WTC11 (cell line): ENCODE data around the gene SPATA13.

Experiments used
- ATF2 ChIP-seq: sonication (generic); formaldehyde crosslinking; IDR thresholded peaks from 2 replicates; pipeline ENCODE4 v1.8.1; 2022; ENCODE audit warnings: low read depth, missing genetic modification reagents, borderline replicate concordance
- ETV6 ChIP-seq: sonication (generic); formaldehyde crosslinking; IDR thresholded peaks from 2 replicates; pipeline ENCODE4 v1.8.1; 2022; ENCODE audit warnings: mild to moderate bottlenecking, missing genetic modification reagents
- STAT6 ChIP-seq: sonication (generic); formaldehyde crosslinking; conservative IDR thresholded peaks from 2 replicates; pipeline ENCODE4 v1.8.1; 2023; ENCODE audit warnings: mild to moderate bottlenecking, low read depth, missing genetic modification reagents, moderate library complexity
- ZNF512 ChIP-seq: sonication (generic); formaldehyde crosslinking; IDR thresholded peaks from 2 replicates; pipeline ENCODE4 v1.8.1; 2022; ENCODE audit warnings: missing genetic modification reagents, borderline replicate concordance
- TF ChIP-seq, protein P1 (sequence below): fragments of 200-600 bp; IDR thresholded peaks from 2 replicates; pipeline ENCODE4 v1.8.0; 2022; ENCODE audit warnings: antibody characterized with exemption
- TF ChIP-seq, protein P2 (sequence below): sonication (generic); formaldehyde crosslinking; IDR thresholded peaks from 2 replicates; pipeline ENCODE4 v1.8.0; 2022; ENCODE audit warnings: mild to moderate bottlenecking, missing genetic modification reagents
- TF ChIP-seq, protein P3 (sequence below): sonication (generic); formaldehyde crosslinking; IDR thresholded peaks from 2 replicates; pipeline ENCODE4 v1.8.1; 2023; ENCODE audit warnings: mild to moderate bottlenecking, missing genetic modification reagents, borderline replicate concordance
- TF ChIP-seq, protein P4 (sequence below): sonication (generic); formaldehyde crosslinking; IDR thresholded peaks from 2 replicates; pipeline ENCODE4 v1.8.0; 2022; ENCODE audit warnings: mild to moderate bottlenecking, missing genetic modification reagents

DNA sequence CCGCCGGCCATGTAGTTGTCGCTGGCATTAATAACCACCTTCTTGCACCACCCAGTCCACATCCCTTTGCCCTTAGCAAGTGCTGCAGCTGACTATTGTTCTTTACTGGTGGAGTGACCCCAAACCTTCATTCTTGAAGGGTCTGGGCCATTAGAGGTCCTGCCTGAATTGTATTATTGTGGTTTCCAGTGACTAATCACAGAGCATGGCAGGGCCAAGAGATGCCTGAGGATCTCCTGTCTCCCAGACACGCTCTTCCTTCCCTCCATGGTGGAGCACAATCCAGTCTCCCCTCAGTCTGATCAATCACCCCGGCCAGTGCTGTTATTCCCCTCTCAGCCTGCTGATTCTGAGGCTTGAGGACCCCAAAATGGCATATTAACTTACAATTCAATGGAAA lies 187.9 kb downstream of the SPATA13 start:
- no peak for TF ChIP-seq STAT6 (CRISPR knock-in tag)
- TF ChIP-seq ATF2 (CRISPR knock-in tag): no peak
- TF ChIP-seq, protein P1, sequence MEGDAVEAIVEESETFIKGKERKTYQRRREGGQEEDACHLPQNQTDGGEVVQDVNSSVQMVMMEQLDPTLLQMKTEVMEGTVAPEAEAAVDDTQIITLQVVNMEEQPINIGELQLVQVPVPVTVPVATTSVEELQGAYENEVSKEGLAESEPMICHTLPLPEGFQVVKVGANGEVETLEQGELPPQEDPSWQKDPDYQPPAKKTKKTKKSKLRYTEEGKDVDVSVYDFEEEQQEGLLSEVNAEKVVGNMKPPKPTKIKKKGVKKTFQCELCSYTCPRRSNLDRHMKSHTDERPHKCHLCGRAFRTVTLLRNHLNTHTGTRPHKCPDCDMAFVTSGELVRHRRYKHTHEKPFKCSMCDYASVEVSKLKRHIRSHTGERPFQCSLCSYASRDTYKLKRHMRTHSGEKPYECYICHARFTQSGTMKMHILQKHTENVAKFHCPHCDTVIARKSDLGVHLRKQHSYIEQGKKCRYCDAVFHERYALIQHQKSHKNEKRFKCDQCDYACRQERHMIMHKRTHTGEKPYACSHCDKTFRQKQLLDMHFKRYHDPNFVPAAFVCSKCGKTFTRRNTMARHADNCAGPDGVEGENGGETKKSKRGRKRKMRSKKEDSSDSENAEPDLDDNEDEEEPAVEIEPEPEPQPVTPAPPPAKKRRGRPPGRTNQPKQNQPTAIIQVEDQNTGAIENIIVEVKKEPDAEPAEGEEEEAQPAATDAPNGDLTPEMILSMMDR: no peak
- TF ChIP-seq ZNF512 (CRISPR knock-in tag): no peak
- no peak for TF ChIP-seq ETV6 (CRISPR knock-in tag)
- TF ChIP-seq, protein P2, sequence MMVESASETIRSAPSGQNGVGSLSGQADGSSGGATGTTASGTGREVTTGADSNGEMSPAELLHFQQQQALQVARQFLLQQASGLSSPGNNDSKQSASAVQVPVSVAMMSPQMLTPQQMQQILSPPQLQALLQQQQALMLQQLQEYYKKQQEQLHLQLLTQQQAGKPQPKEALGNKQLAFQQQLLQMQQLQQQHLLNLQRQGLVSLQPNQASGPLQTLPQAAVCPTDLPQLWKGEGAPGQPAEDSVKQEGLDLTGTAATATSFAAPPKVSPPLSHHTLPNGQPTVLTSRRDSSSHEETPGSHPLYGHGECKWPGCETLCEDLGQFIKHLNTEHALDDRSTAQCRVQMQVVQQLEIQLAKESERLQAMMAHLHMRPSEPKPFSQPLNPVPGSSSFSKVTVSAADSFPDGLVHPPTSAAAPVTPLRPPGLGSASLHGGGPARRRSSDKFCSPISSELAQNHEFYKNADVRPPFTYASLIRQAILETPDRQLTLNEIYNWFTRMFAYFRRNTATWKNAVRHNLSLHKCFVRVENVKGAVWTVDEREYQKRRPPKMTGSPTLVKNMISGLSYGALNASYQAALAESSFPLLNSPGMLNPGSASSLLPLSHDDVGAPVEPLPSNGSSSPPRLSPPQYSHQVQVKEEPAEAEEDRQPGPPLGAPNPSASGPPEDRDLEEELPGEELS: no peak
- TF ChIP-seq, protein P3, sequence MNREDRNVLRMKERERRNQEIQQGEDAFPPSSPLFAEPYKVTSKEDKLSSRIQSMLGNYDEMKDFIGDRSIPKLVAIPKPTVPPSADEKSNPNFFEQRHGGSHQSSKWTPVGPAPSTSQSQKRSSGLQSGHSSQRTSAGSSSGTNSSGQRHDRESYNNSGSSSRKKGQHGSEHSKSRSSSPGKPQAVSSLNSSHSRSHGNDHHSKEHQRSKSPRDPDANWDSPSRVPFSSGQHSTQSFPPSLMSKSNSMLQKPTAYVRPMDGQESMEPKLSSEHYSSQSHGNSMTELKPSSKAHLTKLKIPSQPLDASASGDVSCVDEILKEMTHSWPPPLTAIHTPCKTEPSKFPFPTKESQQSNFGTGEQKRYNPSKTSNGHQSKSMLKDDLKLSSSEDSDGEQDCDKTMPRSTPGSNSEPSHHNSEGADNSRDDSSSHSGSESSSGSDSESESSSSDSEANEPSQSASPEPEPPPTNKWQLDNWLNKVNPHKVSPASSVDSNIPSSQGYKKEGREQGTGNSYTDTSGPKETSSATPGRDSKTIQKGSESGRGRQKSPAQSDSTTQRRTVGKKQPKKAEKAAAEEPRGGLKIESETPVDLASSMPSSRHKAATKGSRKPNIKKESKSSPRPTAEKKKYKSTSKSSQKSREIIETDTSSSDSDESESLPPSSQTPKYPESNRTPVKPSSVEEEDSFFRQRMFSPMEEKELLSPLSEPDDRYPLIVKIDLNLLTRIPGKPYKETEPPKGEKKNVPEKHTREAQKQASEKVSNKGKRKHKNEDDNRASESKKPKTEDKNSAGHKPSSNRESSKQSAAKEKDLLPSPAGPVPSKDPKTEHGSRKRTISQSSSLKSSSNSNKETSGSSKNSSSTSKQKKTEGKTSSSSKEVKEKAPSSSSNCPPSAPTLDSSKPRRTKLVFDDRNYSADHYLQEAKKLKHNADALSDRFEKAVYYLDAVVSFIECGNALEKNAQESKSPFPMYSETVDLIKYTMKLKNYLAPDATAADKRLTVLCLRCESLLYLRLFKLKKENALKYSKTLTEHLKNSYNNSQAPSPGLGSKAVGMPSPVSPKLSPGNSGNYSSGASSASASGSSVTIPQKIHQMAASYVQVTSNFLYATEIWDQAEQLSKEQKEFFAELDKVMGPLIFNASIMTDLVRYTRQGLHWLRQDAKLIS (CRISPR knock-in tag): no peak
- TF ChIP-seq, protein P4, sequence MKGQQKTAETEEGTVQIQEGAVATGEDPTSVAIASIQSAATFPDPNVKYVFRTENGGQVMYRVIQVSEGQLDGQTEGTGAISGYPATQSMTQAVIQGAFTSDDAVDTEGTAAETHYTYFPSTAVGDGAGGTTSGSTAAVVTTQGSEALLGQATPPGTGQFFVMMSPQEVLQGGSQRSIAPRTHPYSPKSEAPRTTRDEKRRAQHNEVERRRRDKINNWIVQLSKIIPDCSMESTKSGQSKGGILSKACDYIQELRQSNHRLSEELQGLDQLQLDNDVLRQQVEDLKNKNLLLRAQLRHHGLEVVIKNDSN: no peak
